HG02840 (cell line): ENCODE data around the gene PPP2R2B.

ENCODE experiments used
- ATAC-seq: cut with Tn5 transposase; IDR thresholded peaks from one replicate; pipeline ENCODE4 v1.9.1; 2021; ENCODE audit warnings: mild to moderate bottlenecking, moderate library complexity, moderate number of reproducible peaks; ENCODE audit not compliant: unreplicated experiment, low FRiP score

Gene PPP2R2B

GRCh38 chr5:146878476-146879172, at the start of gene PPP2R2B:
PPP2R2B (minus strand) TSS chr5:146878757.
- no peak for ATAC-seq

GRCh38 chr5:146924132-146924531, 45.6 kb upstream of the PPP2R2B start:
- ATAC-seq, result no peak

GRCh38 chr5:146921225-146921624, 42.7 kb upstream of the PPP2R2B start:
- no peak for ATAC-seq

GRCh38 chr5:146920351-146920881, 41.9 kb upstream of the PPP2R2B start:
- ATAC-seq, result no peak

DNA sequence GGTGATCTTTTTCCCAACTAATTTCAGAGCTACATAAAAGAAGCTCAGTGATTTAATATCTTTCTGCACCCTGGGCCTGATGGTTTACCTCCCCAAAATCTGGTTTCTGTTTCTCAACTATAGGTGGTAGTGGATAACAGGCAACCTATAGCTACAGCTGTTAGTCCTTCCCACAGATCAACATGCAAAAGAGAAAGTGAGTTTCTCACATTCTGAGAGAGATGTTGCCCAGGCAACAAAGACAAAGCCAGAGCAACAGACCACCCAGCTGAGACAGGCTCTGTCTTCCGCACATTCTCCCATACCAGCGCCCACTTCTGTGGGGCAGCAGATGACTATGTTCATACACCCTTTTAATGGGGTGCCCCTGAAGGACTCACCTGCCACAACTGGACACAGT, 40.7 kb upstream of the PPP2R2B start:
- ATAC-seq, result no peak

- no peak for ATAC-seq
These were observed 39.4 kb upstream of the PPP2R2B start for GRCh38 chr5:146917931-146918330.

- no peak for ATAC-seq
These were observed 34.3 kb upstream of the PPP2R2B start for GRCh38 chr5:146912874-146913273.

DNA sequence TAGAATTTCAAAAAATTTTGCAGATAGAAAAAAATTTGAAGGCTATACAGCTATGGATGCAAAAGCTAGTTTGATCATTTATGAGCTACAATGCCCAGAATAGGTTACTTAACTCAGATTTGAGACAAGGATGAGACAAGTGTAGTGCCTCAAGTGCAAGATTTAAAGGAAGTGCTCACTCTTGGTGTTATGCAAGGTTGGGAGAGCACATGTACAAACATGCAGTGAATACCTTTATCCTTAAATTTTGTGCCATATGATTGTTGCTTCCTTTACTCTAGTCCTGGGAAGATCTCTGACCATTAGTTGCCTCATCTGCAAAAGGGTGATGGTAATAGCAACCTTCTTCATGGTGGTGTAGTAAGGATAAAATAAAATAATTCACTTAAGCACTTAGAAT, 31.7 kb upstream of the PPP2R2B start:
- ATAC-seq, result no peak

DNA sequence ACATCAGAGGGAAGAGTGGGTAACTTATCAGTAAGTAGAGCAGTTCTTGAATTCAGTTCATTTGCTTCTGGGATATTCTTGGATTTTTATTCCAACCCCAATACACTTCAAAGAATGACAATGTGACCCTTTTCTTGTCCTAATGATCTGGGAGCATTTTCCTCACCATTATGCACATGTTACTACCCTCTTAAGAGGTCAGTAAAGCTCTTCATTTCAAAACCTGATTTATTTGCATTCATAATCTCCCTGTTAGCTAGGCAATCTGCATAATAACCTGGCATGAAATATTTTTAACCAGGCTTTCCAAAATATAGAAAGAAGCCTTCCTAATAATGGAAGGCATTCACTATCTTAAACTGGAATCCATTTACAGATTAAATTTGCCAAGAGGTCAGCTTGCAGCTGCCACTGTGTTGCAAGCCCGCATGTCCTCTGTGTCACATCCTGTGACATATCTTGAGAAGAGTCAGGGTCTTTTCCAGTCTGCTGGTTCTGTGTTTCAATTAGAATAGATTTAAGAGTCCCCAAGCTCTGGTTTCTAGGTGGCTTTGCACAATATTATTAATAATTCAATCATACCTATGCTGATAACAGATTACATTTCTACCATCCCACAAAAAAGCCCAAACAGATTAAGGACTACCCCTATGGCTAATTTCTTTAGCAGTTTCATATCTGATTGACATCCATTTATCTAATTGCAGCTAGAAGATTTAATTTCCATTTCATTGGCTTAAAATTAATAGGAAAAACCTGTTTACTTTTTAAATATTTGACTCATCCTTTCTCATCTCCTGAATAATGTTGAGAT, 30.9 kb upstream of the PPP2R2B start:
- ATAC-seq, result no peak

DNA sequence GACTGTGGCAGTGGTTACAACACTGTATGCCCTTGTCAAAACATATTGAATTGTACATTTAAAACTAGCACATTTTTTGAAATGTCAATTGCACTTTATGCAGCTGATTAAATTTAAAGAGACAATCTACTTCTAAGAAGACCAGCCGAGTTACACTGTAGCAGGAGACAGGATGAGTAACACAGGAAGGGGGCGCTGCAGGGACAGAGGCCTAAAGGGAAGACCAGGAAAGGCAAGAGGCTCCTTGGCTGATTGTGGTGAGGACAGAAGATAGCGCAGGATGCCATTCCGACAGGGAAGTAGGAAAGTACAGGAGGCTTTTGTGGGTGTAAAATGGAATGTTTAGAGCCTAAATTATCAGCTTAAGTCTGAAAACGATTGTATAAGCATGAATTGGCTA, 28.2 kb upstream of the PPP2R2B start:
- ATAC-seq, result no peak

DNA sequence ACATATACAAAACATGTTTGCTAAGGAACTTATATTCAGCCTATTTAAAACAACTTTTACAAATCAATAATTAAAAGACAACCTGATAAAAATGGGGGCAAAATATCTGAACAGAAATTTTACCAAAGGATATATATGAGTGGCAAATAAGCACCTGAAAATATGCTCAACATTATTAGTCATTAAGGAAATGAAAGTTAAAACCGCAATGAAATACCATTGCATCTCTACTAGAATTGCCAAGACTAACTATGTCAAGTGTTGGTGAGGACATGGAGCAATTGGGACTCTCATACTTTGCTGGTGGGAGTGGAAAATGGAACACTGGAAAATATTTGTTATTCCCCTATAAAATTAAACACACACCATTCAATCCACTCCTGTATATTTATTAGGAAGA, 26.3 kb upstream of the PPP2R2B start:
- ATAC-seq, result no peak

GRCh38 chr5:146903789-146904188, 25.2 kb upstream of the PPP2R2B start:
- ATAC-seq, result no peak

DNA sequence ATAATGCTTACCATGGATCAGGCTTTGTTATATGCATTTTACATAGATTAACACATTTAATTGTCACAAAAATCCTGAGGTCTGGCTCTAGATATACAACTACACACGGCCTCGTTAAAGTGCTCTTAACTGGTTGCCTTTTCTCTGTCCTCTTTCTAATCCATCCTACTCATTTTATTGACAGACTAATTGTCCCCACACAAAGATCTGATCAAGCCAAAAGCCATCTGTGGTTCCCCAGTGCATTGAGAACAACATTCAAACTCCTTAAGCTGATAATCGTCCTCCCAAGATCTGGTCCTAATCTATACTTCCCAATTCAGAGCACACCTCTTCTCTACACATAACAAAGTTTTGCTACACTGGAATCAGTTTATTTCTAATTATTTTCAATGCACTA, 23.9 kb upstream of the PPP2R2B start:
- ATAC-seq, result no peak

DNA sequence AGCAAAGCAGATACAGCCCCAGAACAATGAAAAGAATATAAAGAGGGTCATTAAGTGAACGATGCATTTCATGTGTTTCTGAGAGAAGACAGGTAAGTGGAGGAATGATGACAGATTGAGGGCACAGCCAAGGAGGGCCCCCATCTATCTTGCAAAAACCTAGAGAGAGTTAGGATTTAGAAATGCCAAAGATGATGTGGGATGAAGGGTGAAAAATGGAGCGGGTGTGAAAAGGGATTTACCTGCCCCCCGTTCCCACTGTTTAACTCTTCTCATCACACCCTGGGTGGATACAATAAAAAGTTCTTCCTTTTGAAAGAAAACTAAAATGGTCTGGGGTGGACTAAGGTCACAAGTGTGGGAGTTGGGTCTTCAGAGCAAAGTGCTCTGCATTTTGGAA, 18.5 kb upstream of the PPP2R2B start:
- no peak for ATAC-seq

- no peak for ATAC-seq
These were observed 16.4 kb upstream of the PPP2R2B start for GRCh38 chr5:146894753-146895521.

- no peak for ATAC-seq
These were observed 15.4 kb upstream of the PPP2R2B start for GRCh38 chr5:146893991-146894390.

- ATAC-seq, result no peak
These were observed 13.7 kb upstream of the PPP2R2B start for GRCh38 chr5:146892231-146892630.

DNA sequence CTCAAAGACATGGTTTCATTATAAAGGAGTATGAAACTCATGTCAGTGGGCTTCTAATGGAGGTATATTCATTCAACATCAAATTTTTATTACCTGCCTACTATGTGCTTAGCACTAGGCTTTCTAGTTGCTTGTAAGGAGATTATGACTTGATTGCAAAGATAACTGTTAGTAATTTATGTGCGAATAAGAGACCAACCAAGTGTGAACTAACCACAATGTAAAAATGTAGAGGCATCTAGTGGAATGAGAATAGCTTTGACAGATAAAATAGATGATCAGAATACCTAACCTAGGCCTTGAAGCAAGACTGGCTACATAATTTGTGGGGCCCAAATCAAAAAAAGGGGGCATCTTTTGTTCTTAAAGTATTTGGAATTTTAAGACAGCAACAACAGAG, 13.0 kb upstream of the PPP2R2B start:
- no peak for ATAC-seq

DNA sequence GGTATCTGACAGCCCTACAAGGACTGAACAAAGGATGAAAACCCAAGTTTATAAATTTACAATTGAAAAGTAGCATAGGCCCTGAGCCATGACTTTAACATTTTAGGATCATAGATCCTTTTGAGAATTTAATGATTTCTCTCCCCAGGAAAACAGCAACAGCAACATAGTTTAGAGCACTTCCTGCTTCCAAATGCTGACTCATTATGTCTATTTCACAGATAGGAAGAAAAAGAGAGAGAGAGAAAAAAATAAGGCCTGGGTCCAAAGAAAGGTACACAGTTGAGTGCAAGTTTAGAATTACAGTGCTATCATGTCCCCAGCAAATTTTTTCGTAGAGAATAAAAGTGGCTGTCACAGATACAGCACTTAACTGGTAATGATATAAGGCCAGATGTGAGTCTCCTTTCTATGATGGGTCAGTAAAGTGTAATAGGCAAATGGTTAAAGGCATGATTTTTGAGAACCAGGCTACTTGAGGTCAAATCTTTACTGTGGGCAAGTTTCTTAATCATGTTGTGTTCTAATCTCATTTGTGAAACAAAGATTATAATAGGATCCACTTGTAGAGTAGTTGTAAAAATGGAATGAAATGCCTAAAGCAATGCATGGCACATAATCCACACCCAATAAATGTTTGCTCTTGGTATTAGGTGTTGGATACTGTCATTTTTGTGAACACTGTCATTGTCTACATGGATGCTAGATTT, 12.3 kb upstream of the PPP2R2B start:
- ATAC-seq, result no peak

- ATAC-seq, result no peak
These were observed 11.5 kb upstream of the PPP2R2B start for GRCh38 chr5:146890066-146890465.
